DLD1 (cell line): ENCODE results near the gene C1QTNF5.
"Not testable (repeated sequence)": the region's sequence is repeated elsewhere in the genome, so short reads cannot be mapped to it uniquely, and the experiment has no call there.

Experiments
- in situ Hi-C: cut with HindIII; loops from 2 replicates; pipeline ENCODE4 v1.10.0; 2017; ENCODE audit warnings: low sequenced_read_pairs

Gene C1QTNF5, protein sequence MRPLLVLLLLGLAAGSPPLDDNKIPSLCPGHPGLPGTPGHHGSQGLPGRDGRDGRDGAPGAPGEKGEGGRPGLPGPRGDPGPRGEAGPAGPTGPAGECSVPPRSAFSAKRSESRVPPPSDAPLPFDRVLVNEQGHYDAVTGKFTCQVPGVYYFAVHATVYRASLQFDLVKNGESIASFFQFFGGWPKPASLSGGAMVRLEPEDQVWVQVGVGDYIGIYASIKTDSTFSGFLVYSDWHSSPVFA

DNA sequence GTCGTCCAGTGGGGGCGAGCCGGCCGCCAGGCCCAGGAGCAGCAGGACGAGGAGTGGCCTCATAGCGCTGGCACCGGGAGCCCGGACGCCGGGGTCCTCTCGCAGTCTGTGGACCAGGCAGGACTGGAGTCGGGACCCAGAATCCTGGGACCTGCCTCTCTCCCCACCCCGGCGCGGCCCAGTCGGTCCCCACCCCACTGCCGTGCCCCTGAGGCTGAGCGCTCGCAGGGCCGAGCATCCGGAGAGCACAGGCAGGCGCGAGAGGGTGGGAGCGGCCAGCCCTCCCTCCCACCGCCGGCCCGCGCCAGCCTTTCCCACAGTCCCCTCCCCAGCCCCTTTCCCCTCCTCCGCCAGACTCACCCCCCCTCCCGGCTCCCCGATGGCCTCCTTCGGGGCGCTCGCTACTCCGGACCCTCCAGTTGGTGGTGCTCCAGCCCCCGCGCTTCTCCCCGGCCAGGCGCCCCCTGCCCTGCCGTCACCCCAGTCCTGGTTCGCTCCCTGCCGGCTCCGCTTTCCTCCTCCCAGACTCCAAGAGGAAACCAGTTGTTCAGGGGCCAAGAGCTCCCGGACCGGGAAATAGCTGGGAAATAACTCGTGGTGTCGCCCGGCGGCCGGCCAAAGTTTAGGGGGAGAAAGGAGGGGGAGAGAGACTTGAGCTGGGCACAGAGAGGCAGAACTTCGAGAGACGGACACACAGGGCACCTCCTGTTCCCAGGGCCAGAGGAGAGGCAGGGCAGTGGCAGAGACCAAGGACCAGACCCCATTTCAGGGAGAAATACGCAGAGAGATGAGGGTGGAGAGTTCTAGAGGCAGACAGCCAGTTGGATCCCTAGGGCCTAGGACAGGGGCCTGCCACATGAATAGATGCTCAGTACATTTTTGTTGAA is at the start of gene C1QTNF5:
C1QTNF5 (minus strand) TSS at position 549 of the 887 bp plus-strand sequence; CDS start at position 63, 486 bp downstream.
- in situ Hi-C loops = no loop called here

- in situ Hi-C loops = no loop called here
These were observed 49.0 kb upstream of the C1QTNF5 start for GRCh38 chr11:119389611-119390254.

DNA sequence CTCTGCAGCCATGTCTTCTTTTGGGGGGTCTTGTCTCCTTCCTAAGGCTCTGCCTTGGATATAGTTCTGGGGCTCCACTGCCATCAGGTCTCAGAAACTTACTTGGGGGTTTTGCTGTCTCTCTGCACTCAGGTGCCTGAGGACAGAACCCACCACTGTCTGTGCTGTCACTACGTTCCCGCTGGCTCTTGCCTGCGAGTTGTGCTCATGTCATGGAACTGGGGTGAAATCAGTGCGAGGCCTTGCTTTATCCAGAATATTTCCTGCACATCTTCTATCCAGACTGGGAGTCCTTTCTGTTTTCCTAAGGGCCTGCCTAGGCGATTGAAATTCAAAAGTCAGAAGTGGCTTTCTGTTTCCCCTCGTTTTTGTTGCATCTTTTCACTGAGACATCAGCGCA is 47.4 kb upstream of the C1QTNF5 start:
- in situ Hi-C loops = no loop called here

DNA sequence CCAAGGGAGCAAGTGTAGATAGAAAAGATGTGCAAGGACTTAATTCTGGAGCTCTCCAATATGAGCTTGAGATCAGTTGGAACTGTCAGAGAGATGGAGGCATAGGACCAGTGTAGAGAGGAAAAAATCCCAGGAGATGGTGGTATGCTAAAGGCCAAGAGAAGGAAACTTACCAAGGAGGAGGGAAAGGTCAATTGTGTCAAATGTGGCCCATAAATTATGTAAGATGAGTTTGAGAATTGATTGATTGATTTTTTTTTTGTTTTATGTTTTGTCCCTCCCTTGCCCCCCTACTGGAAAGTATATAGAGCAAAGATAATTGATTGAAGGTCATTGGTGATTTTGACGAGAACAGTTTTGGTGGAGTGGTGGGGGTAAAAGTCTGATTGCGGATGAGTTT is 43.6 kb upstream of the C1QTNF5 start:
- in situ Hi-C loops = no loop called here

DNA sequence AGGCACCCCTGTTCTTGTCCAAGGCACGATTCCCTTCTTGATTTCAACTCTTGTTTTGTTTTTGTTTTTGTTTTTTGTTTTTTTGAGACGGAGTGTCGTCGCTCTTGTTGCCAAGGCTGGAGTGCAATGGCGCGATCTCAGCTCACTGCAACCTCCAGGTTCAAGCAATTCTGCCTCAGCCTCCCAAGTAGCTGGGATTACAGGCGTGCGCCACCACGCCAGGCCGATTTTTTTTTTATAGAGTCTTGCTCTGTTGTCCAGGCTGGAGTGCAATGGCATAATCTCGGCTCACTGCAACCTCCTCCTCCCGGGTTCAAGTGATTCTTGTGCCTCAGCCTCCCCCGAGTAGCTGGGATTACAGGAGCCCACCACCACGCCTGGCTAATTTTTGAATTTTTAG is 41.8 kb upstream of the C1QTNF5 start:
- in situ Hi-C loops = not testable (repeated sequence)

DNA sequence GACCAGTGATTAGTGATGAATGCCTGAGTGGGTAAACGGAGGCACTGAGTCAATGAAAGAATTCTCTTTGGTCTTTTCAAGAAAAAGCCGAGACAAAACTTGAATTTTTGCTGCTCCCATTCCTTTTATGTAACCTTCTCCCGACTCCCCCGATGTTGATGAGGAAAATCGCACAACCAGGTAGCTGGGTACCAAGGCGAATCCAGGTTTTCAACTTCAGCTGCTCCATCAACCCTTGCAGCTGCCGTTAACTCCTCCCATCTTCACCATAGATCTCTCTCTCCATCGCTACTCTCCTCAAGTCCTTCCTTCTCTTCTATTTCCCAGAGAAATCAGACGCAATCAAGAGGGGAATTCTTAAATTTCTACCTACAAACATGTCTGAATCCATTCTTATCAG is 41.4 kb upstream of the C1QTNF5 start:
- in situ Hi-C loops = no loop called here

DNA sequence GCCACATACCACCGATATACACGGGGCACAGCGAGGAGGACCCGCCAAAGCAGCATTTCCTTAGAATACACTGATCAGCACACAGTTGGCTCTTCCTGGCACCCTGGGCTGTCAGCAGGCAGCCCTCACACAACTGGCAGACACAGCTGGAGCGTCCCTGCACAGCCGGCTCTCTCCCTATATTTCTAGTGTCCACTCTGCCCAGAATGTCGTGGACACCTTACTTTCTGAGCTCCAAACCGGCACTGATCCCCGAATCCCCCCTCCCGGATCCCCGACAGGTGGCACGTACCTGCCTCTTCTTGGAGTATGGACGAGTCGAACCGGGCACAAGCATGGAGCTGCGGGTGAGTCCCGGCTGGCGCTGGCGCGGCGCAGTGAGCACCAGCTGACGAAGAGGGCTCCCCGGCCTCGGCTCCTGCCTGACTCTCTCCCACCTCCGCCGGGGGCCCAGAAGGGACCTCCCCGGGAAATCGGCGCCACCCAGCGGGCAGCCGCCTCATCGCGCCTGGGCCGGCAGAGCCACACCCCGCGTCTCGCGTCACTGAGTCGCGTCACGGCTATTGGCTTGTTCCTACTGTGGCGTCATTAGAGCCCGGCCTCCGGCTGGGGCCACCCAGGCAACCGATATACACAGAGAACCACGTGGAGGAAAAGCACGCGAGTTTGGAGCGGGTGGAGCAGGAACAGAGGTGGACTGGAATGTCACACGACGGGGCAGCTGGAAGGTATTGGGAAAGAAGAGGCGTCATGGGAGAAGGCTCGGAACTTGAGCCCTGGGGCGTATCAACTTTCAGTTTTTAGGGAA is 40.7 kb upstream of the C1QTNF5 start, which contains the start of gene USP2:
USP2 (minus strand) TSS at position 510 of the 808 bp plus-strand sequence. CDS start 8,210 bp downstream, outside the sequence.
- in situ Hi-C loops = no loop called here

GRCh38 chr11:119380827-119381180 is 40.1 kb upstream of the C1QTNF5 start:
- in situ Hi-C loops = no loop called here

GRCh38 chr11:119380160-119380826 is 39.6 kb upstream of the C1QTNF5 start:
- in situ Hi-C loops = no loop called here

DNA sequence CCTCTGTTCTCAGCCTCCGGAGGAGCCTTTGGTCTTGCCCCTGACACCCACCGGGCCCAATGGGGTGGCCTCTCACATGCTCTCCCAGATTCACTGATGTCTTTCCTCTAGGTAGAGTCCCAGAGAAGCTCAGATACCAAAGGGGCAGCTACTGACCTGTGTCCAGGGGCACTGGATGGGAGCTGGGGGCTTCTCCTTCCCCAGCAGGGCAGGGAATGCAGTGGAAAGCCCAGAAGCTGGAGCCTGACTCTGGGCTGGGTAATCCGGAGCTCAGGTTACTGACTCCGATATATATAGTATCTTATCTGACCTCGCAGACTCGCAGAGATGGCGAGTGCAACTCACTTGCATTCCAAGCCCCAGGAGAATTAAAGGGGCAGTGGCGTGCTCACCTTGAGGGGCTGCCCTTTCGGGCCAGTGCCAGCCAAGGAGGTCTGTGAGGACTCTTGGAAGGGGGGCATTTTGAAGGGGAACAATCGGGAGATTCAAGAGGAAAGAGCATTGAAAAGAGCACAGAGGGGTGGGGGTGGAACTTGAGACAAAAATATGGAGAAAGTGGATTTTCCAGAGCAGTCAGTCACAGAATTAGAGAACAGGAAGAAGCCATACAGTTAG is 38.3 kb upstream of the C1QTNF5 start:
- in situ Hi-C loops = loop anchor here (10.0 kb wide), 1 partner anchor 74 kb away; no protein-coding TSS in a partner anchor

- in situ Hi-C loops = loop anchor here (10.0 kb wide), 1 partner anchor 73 kb away; no protein-coding TSS in a partner anchor
These were observed 37.4 kb upstream of the C1QTNF5 start for GRCh38 chr11:119377961-119378667.

DNA sequence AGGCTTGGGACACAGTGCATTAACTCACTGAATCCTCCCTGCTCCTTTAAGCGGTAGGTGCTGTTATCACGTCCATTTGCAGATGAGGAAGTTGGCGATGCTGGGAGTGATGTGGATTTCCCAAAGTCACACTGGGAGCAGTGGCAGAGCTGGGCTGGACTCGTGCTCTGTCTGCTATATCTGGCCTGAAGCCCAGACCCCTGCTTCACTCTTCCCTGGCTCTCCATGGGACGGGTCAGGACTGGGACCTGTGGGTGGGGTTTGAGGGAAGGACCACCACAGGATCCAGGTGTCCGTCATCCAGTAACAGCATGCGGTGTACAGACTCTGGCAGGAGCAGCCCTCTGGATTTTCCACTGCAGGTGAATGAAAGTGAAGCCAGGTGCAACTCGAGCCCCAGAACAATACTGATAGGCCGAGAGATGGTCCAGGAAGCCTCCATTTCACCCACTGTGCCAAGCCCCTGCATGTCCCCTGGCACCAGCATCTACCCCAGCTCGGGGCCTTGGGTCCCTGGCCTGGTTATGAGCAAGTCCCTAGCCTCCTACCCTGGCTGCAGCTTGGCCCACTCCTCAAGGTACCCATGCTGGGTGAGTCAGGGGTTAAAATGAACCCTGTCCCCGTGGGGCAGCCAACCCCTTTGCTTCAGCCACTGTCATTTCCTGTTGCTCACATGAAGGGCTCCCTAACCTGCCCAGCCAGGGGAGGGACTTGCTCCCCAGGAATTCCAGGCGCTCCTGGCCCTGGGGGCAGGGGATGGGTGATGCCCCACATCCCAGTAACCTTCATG is 36.6 kb upstream of the C1QTNF5 start:
- in situ Hi-C loops = loop anchor here (10.0 kb wide), 1 partner anchor 73 kb away; no protein-coding TSS in a partner anchor

DNA sequence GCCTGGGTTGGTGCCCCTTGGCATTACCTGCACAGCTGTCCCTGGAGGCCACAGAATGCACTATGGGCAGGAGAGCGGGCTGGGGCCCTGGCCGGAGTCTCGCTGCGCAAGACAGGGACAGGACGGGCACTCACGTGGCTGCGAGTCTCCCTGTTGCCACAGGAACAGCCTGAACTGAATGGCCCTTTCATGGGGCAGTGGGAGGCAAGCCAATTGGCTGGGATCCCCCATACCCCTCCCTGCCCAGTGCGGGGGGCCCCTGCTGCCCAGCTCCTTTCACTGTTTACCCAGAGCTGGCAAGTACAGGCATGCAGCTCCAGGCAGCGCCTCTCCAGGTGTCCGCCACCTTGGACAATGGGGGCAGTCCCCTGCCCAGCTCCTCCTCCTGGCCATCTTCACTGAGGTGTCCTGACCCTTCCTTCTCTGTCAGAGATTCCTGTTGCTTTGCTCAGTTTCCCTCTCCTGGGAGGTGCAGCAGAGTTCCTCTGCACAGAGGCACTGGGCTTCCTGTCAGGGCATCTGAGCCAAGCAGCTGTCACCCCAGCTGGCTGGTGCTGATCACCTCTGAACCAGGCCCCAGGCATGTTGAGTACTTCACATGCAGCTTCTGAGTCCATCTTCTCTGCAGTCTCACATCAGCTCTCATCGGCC is 35.6 kb upstream of the C1QTNF5 start:
- in situ Hi-C loops = loop anchor here (10.0 kb wide), 1 partner anchor 72 kb away; no protein-coding TSS in a partner anchor

DNA sequence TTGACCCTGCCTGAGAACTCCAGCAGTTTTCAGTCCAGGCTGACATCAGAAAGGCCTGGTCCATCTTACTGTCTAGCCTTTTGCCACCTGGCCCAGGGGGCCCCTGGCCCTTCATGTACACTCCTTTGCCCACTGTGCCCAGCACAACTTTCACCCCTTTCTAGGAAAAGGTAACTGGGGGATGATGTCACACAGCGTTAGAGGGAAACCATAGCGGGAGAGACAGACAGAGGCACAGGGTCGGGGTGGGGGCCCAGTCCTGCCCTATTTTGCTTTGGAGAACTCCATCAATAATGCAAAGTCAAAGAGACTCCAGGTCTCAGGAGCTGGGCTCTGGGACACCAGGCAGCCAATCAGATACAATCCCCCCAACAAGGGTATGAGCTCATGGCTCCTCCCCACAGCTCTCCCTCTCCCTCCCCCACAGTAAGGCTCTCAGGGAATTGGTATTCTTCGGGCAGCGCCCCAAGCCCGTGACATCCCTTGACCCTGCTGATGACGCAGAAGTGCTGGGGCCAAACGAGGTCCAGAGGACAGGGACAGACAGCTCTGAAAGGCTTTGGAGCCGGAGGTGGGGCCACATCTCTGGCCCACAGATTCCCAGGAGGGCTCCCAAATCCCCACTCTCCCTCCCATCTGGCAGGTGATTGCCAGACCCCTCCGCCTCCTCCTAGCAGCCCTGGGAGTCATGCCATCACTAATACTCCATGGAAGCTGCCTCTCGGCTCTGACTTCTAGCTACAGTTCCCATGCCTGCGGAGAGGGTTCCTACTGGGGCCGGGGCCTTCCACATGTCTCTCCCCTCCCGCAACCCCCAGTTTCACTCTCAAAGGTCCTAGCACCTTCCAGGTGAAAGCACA is 34.9 kb upstream of the C1QTNF5 start:
- in situ Hi-C loops = loop anchor here (10.0 kb wide), 1 partner anchor 71 kb away; no protein-coding TSS in a partner anchor

- in situ Hi-C loops = loop anchor here (10.0 kb wide), 1 partner anchor 70 kb away; no protein-coding TSS in a partner anchor
These were observed 34.1 kb upstream of the C1QTNF5 start for GRCh38 chr11:119374632-119375336.
